Body of pancreas (tissue), 4 donors: Measurements from ENCODE around the gene EFR3B.

Source experiments
- CTCF ChIP-seq, 7 experiments: fragments of 450-650 bp in 4 of 7; fragments of 200-600 bp in 3 of 7; sonication (generic) in 3 of 7; IDR thresholded peaks; one replicate each; pipeline ENCODE4 v1.5.1; 2016 to 2019; ENCODE audit warnings: antibody characterized with exemption in 7 of 7
- POLR2A ChIP-seq, 3 donors: fragments of 450-650 bp; IDR thresholded peaks; one replicate each; pipeline ENCODE4 v1.6.1; 2016; ENCODE audit warnings: antibody characterized with exemption in 3 of 3, mild to moderate bottlenecking in 2 of 3

GRCh38 chr2:25036221-25036559 lies 5.7 kb upstream of the EFR3B start:
- TF ChIP-seq CTCF (IDR thresholded peaks at IDR 0.05) (no peak), POLR2A (IDR thresholded peaks at IDR 0.05) (no peak)
